ENCODE results near the gene SKIC2.

SKIC2 gene

GRCh38 chr6:31967926-31968320, 8.9 kb downstream of the SKIC2 start:
- Histone ChIP-seq H3K4me3 (ENCODE audit: low read length) (no peak overlapping the region), H3K4me2 (ENCODE audit: low read length) (no peak overlapping the region), H2AFZ (ENCODE audit: low read depth, low read length) (no peak overlapping the region), H4K20me1 (ENCODE audit: insufficient read depth, low read length) (no peaks in the 10 kb centered on the region), H3K36me3 (replicated peaks; ENCODE audit: low read depth, low read length) (peaks cover 6% of the 10 kb centered on the region), H3K79me2 (ENCODE audit: low read length) (peaks cover 11% of the 10 kb centered on the region), H3K27me3 (ENCODE audit: low read depth, low read length) (no peaks in the 10 kb centered on the region), H3K9ac (ENCODE audit: low read length) (no peak overlapping the region), H3K4me1 (ENCODE audit: low read length) (peaks cover 9% of the 10 kb centered on the region), H3K27ac (ENCODE audit: low read length) (no peak overlapping the region), H3K9me3 (ENCODE audit: insufficient read depth, low read length) (no peaks in the 10 kb centered on the region)
- TF ChIP-seq EZH2phosphoT487 (IDR thresholded peaks at IDR 0.05; ENCODE audit: low read depth), result no peak
- TF ChIP-seq, protein P1, sequence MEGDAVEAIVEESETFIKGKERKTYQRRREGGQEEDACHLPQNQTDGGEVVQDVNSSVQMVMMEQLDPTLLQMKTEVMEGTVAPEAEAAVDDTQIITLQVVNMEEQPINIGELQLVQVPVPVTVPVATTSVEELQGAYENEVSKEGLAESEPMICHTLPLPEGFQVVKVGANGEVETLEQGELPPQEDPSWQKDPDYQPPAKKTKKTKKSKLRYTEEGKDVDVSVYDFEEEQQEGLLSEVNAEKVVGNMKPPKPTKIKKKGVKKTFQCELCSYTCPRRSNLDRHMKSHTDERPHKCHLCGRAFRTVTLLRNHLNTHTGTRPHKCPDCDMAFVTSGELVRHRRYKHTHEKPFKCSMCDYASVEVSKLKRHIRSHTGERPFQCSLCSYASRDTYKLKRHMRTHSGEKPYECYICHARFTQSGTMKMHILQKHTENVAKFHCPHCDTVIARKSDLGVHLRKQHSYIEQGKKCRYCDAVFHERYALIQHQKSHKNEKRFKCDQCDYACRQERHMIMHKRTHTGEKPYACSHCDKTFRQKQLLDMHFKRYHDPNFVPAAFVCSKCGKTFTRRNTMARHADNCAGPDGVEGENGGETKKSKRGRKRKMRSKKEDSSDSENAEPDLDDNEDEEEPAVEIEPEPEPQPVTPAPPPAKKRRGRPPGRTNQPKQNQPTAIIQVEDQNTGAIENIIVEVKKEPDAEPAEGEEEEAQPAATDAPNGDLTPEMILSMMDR (IDR thresholded peaks at IDR 0.05; ENCODE audit: low read depth, low read length), result no peak

DNA sequence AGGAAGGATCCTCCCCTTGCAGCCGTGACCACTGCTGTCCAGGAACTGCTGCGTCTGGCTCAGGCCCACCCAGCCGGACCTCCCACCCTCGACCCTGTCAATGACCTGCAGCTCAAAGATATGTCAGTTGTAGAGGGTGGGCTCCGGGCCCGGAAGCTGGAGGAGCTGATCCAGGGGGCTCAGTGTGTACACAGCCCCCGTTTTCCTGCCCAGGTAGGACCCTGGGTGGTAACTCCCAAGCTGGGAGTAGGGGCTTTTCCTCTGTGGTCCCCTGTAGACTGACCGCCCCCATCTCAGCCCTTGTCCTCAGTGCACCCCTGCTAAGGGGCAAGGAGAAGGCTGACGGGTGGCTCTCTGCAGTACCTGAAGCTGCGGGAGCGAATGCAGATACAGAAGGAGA, 9.4 kb downstream of the SKIC2 start:
- peaks cover 13% of the 10 kb centered on the region for H3K4me1 ChIP-seq (ENCODE audit: low read length)
- no peaks in the 10 kb centered on the region for H4K20me1 ChIP-seq (ENCODE audit: insufficient read depth, low read length)
- no peaks in the 10 kb centered on the region for H3K9me3 ChIP-seq (ENCODE audit: insufficient read depth, low read length)
- peaks cover 6% of the 10 kb centered on the region for H3K36me3 ChIP-seq (replicated peaks; ENCODE audit: low read depth, low read length)
- H3K27me3 ChIP-seq (ENCODE audit: low read depth, low read length), result no peaks in the 10 kb centered on the region
- no peak overlapping the region for H2AFZ ChIP-seq (ENCODE audit: low read depth, low read length)
- peaks cover 11% of the 10 kb centered on the region for H3K79me2 ChIP-seq (ENCODE audit: low read length)
- H3K4me3 ChIP-seq (ENCODE audit: low read length), result no peak overlapping the region
- no peak overlapping the region for H3K4me2 ChIP-seq (ENCODE audit: low read length)
- no peak for TF ChIP-seq EZH2phosphoT487 (IDR thresholded peaks at IDR 0.05; ENCODE audit: low read depth)
- TF ChIP-seq, protein P1 (IDR thresholded peaks at IDR 0.05; ENCODE audit: low read depth, low read length), result no peak
- H3K27ac ChIP-seq (ENCODE audit: low read length), result no peak overlapping the region
- H3K9ac ChIP-seq (ENCODE audit: low read length), result no peak overlapping the region

- no peaks in the 10 kb centered on the region for H3K9me3 ChIP-seq (ENCODE audit: insufficient read depth, low read length)
- TF ChIP-seq, protein P1 (IDR thresholded peaks at IDR 0.05; ENCODE audit: low read depth, low read length), result no peak
- TF ChIP-seq EZH2phosphoT487 (IDR thresholded peaks at IDR 0.05; ENCODE audit: low read depth), result no peak
- H2AFZ ChIP-seq (ENCODE audit: low read depth, low read length), result no peak overlapping the region
- H3K27ac ChIP-seq (ENCODE audit: low read length), result no peak overlapping the region
- peaks cover 11% of the 10 kb centered on the region for H3K79me2 ChIP-seq (ENCODE audit: low read length)
- no peak overlapping the region for H3K4me3 ChIP-seq (ENCODE audit: low read length)
- H3K36me3 ChIP-seq (replicated peaks; ENCODE audit: low read depth, low read length), result peaks cover 5% of the 10 kb centered on the region
- no peaks in the 10 kb centered on the region for H3K27me3 ChIP-seq (ENCODE audit: low read depth, low read length)
- H3K9ac ChIP-seq (ENCODE audit: low read length), result no peak overlapping the region
- peaks cover 14% of the 10 kb centered on the region for H3K4me1 ChIP-seq (ENCODE audit: low read length)
- no peaks in the 10 kb centered on the region for H4K20me1 ChIP-seq (ENCODE audit: insufficient read depth, low read length)
- H3K4me2 ChIP-seq (ENCODE audit: low read length), result no peak overlapping the region
Observed at GRCh38 chr6:31968791-31969711, 10.1 kb downstream of the SKIC2 start.

DNA sequence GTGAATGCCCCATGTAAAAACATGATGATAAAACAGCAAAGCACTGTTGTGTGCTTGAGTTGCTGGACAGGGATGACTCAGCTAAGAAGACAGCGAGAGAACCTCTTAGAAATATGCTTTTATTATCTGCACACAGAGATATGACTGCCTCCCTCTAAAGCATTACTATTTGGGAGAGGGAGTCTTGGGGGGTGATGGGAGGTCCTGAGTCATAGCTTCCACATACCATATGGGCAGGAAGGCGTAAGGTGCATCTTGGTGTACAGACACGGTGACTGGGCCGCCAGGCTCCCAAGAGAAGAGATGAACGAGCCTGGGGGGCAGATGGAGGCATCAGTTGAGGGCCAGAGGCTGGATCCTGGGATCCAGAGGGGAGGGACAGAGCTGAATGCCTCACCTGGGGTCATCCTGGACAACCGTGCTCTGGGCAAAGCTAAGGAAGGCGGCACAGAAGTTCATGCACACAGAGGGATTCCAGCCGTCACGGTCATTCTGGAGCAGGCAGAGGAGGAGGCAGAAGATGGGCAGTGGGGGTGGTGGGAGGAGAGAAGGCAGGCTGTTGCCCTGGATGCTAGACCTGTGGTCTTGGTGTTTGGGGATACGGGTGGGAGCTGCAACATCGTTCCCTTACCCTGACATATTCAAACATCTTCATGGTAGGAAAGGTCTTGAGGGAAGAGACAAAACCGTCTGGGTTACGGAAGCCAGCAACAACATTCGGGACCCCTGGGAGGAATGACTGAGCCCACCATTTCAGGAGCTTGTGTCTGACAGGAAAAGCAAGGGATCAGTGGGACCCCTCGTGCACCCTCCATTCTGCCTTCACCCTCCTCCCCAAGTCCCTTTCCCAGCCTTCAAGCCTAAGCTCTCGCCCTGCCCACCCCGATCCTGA, 11.0 kb downstream of the SKIC2 start:
- H3K9me3 ChIP-seq (ENCODE audit: insufficient read depth, low read length), result no peaks in the 10 kb centered on the region
- H4K20me1 ChIP-seq (ENCODE audit: insufficient read depth, low read length), result no peaks in the 10 kb centered on the region
- no peaks in the 10 kb centered on the region for H3K36me3 ChIP-seq (replicated peaks; ENCODE audit: low read depth, low read length)
- H3K27ac ChIP-seq (ENCODE audit: low read length), result no peak overlapping the region
- no peak overlapping the region for H2AFZ ChIP-seq (ENCODE audit: low read depth, low read length)
- TF ChIP-seq, protein P1 (IDR thresholded peaks at IDR 0.05; ENCODE audit: low read depth, low read length), result no peak
- no peak for TF ChIP-seq EZH2phosphoT487 (IDR thresholded peaks at IDR 0.05; ENCODE audit: low read depth)
- peaks cover 11% of the 10 kb centered on the region for H3K79me2 ChIP-seq (ENCODE audit: low read length)
- H3K4me1 ChIP-seq (ENCODE audit: low read length), result peaks cover 14% of the 10 kb centered on the region
- no peaks in the 10 kb centered on the region for H3K27me3 ChIP-seq (ENCODE audit: low read depth, low read length)
- H3K9ac ChIP-seq (ENCODE audit: low read length), result no peak overlapping the region
- no peak overlapping the region for H3K4me2 ChIP-seq (ENCODE audit: low read length)
- H3K4me3 ChIP-seq (ENCODE audit: low read length), result no peak overlapping the region

Measured in OCI-LY3 (cell line).